Hematopoietic multipotent progenitor cell treated with erythropoietin and hydrocortisone succinate and interleukin-3 and kit ligand, for 4 days (in vitro differentiated cells): ENCODE data around the gene OR6B3.
"Not testable (repeated sequence)": the region's sequence is repeated elsewhere in the genome, so short reads cannot be mapped to it uniquely, and the experiment has no call there.

Experiments
- DNase-seq: peaks from one replicate; pipeline ENCODE4 v3.0.0-alpha.2; 2015

The OR6B3 gene

GRCh38 chr2:240053173-240054155 is at the start of gene OR6B3:
TSS of gene OR6B3 (minus strand) at chr2:240053521.
- no peak for DNase-seq

- DNase-seq = no peak
Observed at GRCh38 chr2:240098349-240098748, 45.0 kb upstream of the OR6B3 start.

GRCh38 chr2:240095556-240096523 is 42.5 kb upstream of the OR6B3 start:
- no peak for DNase-seq

GRCh38 chr2:240089306-240089705 is 36.0 kb upstream of the OR6B3 start:
- no peak for DNase-seq

GRCh38 chr2:240086563-240086962 is 33.2 kb upstream of the OR6B3 start:
- no peak for DNase-seq

- no peak for DNase-seq
Observed at GRCh38 chr2:240078631-240079030, 25.3 kb upstream of the OR6B3 start.

GRCh38 chr2:240077442-240077841 is 24.1 kb upstream of the OR6B3 start:
- no peak for DNase-seq

GRCh38 chr2:240074545-240074944 is 21.2 kb upstream of the OR6B3 start:
- no peak for DNase-seq

- no peak for DNase-seq
Observed at GRCh38 chr2:240070907-240071306, 17.6 kb upstream of the OR6B3 start.

GRCh38 chr2:240069829-240070228 is 16.5 kb upstream of the OR6B3 start:
- no peak for DNase-seq

- DNase-seq = no peak
Observed at GRCh38 chr2:240068193-240068592, 14.9 kb upstream of the OR6B3 start.

GRCh38 chr2:240066489-240066888 is 13.2 kb upstream of the OR6B3 start:
- no peak for DNase-seq

- no peak for DNase-seq
Observed at GRCh38 chr2:240064898-240065297, 11.6 kb upstream of the OR6B3 start.

- DNase-seq = peak; percentile 78
Observed at GRCh38 chr2:240060977-240061591, 7.8 kb upstream of the OR6B3 start.

- no peak for DNase-seq
Observed at GRCh38 chr2:240056678-240057077, 3.4 kb upstream of the OR6B3 start.

- no peak for DNase-seq
Observed at GRCh38 chr2:240055177-240055917, 2.0 kb upstream of the OR6B3 start.

GRCh38 chr2:240052524-240052923 is 797 bp downstream of the OR6B3 start:
- no peak for DNase-seq

GRCh38 chr2:240051697-240052096 is 1.6 kb downstream of the OR6B3 start:
- no peak for DNase-seq

- DNase-seq = no peak
Observed at GRCh38 chr2:240050278-240050677, 3.0 kb downstream of the OR6B3 start.

GRCh38 chr2:240048237-240048636 is 5.1 kb downstream of the OR6B3 start:
- DNase-seq = no peak

GRCh38 chr2:240045098-240045497 is 8.2 kb downstream of the OR6B3 start:
- DNase-seq = no peak

GRCh38 chr2:240044096-240044495 is 9.2 kb downstream of the OR6B3 start:
- not testable (repeated sequence) for DNase-seq
